NCI-H2107 treated with DMSO at 0.1 percent for 48 hours (cell line): ENCODE data around the gene IRF9.
A peak's percentile ranks its signal among the peaks of the same experiment; 100 is the strongest.

Experiments used
- DNase-seq: peaks from one replicate; lab custom pipeline; 2025; ENCODE audit not compliant: unreplicated experiment; lab: John Stamatoyannopoulos, UW

IRF9 gene

GRCh38 chr14:24176599-24176998 lies 15.5 kb downstream of the IRF9 start:
- DNase-seq, result no peak

GRCh38 chr14:24177041-24177825 lies 16.2 kb downstream of the IRF9 start:
- DNase-seq, result no peak

DNA sequence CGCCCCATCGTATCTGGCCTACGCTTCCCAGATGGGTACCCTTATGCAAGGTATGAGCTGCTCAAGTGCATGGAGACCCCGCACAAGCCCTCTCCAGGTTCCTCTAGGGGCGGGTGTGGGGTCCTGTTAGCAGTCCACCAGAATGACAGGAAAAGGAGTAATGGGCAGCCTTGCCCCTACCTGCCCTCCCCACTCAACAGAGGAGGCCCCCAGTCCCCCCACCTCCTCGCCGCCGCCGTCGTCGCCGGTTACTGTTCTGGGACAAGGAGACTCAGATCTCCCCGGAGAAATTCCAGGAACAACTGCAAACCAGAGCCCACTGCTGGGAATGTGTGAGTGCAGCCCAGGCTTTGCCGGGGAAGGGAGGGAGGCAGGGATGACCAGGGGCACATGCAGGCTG lies 16.8 kb downstream of the IRF9 start:
- DNase-seq, result no peak

DNA sequence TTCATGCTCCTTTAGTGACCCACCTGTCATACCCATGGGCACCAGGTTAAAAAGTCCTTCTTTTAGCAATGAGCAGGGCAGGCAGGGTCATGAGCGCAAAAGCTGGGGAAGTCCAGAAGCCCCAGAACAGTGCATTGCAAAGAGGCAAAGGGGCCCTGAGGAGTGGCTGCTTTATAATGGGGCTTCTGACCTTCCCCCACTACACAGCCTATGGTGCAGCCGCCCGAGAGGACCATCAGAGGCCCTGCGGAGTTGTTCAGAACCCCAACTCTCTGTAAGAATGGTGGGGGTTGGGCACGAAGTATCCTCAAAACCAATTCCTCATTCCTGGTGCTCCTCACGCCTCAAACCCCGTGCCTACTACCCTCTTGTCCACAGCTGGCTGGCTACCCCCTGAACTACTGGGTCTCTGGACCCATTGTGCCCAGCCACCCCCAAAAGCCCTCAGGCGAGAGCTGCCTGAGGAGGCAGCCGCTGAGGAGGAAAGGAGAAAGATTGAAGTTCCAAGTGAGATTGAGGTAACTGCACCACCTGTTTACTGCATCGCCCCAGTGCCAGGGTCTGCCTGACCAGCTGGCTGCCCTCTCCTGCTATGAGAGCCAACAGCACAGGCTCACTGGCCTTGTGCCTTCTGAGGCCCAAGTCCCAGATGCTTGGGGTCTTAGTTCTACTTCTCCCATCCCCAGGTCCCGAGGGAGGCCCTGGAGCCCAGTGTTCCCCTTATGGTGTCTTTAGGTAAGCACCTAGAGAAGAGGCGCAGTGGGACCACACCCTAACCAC lies 17.5 kb downstream of the IRF9 start:
- no peak for DNase-seq

DNA sequence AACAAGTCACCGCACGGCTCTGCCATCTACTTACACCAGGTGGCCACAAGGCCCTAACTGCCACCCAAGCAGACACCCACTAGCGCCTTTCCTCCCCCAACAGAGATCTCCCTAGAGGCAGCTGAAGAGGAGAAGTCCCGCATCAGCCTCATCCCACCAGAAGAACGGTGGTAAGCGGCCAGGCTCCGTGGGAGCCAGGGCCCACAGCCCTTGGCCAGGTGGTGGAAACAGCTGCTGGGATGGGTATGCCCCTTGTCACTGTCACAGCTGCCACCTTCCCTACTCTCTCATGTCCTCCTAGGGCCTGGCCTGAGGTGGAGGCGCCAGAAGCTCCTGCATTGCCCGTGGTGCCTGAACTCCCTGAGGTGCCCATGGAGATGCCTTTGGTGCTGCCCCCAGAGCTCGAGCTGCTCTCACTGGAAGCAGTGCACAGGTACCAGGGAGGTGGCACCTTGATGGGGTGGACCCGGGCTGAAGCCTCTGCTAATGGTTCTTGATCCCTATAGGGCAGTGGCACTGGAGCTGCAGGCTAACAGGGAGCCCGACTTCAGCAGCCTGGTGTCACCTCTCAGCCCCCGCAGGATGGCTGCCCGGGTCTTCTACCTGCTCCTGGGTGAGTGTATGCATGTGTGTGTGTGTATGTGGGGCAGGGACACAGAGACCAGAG lies 18.4 kb downstream of the IRF9 start:
- no peak for DNase-seq

DNA sequence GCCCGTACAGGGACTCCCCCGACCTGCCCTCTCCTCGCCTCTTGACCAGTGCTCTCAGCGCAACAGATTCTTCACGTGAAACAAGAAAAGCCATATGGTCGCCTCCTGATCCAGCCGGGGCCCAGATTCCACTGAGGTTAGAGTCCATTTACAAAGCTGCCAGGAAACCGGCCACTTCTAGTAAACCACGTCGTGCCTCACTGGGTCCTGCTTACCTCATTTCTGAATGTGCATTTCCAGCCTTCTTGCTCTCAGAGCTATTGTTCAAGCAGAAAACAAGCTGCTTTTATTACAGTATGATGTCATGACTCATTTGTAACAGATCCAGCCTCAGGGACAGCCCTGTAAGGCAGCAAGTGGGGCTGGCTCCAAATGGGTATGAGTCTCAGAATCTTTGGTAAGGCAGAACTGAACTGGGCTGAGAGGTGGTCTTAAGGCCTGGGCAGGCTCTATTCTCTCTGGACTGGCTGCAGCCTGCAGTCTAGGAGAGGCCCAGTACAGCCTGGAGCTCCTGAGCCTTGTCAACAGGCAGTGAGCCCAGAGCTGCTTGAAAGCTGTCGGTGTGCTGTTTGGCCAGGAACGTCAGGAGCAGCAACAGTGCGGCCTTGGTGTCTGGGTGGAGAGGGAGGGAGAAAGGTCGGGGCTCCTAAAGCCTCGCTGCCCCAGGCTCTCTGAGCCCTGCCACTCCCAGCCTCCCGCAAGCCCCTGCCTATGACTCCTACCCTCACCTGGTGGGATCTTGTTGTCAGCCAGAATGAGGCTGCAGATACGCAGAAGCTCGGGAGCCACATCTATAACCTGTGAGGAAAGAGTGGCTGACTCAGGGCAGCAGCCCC lies 19.1 kb downstream of the IRF9 start:
- DNase-seq, result peak; percentile 80

- no peak for DNase-seq
Observed at GRCh38 chr14:24181371-24182077, 20.5 kb downstream of the IRF9 start.

DNA sequence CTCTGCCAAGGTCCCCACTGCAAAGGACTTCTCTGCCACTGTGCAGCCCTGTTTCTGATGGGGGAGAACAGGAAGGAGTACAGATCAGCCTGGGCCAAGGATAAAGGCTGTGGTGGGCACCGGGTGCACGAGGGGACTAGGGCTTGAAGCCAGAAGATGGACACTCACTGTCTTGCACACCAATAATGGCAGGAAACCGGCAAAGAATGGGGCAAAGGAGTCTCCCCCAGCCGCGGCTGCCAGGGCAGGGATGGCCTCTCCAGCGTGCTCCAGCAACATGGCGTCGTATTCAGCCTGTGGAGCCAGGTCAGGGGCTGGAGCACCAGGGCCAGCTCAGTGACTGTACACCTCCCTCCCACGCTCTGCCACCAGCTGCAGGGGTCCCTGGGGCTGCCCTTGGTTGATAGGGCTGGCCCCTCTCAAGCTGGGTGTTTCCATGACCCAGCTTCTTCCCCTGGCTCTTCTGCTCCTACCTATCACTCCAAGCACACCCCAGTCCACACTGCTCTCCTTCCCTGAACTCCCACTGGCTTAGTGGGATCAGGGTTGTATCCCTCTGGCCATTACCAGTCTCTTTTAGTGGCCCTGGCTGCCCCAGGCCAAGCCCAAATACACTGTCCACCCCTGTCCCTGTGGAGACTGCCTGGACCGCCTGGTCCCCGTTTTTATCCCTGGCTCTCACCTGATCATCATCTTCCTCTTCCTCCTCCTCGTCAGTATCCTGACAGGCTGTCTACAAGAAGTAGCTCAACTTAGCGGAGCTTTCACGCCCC lies 21.2 kb downstream of the IRF9 start:
- no peak for DNase-seq

DNA sequence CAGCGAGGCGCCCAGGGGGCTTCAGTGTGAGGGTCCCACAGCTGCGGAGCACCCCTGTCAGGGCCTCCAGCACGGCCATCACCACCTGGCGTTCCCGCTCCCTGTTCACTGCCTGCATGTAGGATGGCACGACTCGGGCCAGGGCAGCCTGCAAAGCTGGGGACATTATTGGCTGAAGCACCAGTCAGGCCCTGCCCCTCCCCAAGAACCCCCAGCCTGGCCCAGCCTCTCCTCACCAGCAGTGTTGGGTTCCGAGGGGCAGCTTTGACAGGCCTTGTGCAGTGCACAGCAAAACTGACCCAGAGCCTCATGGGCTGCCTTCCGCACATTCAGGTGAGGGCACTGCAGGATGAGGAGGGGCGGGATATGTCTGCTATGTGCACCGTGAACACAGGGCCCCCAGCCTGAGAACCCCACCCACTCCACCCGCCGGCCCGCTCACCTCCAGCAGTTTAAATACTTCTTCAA lies 22.0 kb downstream of the IRF9 start:
- DNase-seq, result no peak

DNA sequence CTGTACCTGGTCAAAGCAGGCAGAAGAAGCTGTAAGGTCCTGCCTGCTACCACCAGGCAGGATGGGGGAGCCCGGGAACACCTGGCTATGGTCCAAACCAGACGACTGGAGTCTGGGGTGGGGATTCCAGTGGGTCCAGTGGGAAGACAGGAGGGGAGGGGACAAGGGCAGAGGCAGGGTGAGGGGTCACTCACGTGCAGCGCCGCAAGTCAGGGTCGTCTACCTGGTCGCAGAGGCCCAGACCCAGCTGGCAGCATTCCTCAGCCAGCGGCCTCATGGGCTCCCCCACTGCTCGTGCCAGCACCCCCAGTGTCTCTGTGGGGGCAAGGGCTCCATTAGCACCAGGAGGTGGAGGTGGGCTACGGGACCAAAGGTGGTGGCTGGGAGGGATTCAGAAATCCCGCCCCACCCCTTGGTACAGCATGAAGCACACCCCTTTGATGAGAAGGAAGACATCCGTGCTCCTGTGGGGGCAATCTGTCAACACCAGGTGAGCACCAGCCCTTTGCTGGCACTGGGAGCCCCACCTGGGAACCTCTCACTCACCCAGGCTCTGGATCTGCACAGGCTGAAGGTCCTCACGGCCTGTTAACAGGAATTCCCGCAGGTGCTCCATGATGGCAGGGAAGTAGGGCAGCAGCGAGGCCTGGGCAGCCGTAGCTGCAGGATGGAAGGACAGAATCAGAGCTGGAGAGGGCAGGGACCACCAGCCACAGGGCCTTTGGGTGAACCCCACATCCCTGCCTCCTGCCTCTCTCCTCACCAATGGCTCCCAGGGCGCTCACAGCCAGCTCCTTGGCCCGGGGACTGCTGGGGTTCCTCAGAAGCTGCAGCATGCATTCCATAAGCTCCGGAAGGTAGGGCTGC lies 23.3 kb downstream of the IRF9 start:
- DNase-seq, result no peak

DNA sequence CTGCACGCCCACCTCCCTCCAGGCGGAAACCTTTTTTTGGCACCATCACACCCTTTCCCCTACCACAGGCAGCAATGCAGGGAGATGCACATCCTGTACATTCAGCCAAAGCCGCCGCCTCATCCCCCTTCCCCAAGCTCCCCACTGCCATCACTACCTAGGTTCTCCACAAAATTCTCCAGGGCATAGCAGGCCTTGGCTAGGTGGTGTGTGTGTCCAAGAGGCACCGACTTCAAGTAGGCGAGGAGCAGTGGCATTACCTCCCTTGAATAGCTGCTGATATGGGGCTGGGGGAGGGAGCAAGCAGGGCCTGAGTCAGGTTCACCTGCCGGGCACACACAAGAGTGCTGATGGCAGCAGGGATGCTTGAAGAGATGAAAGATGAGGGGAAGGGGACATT lies 24.0 kb downstream of the IRF9 start:
- DNase-seq, result no peak

GRCh38 chr14:24185741-24186140 lies 24.7 kb downstream of the IRF9 start:
- no peak for DNase-seq

DNA sequence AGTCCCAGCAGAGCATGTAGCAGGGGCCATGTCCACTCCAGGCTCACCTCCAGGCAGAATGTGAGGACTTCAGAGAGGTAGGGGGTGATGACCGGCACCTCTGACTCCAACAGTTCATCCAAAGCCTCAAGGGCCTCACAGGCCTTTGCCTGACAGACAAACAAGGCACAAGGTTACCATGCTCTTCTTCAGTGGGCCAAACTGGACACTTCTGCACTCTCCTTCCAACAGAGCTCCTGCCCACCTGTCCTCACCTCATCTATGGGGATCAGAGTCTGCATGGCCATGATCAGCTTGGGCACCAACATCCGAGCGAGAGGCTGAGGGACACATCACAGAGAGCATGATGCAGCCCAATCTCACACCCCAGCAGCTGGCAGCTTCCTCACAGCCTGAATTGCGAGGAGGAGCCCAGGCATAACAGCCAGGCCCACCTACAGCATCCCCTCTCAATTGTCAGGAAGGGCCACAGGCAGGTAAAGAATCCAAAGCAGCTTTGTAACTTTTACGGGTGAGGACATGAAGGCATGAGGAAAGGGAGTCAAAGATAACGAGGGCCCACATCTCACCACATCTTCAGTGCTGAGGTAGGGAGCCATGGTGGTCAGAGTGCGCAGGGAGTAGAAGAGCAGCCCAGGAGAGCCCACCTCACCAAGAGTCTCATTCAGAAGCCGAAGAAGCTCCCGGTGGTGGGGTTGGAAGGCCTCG lies 25.9 kb downstream of the IRF9 start:
- DNase-seq, result no peak

- no peak for DNase-seq
Observed at GRCh38 chr14:24187539-24187915, 26.5 kb downstream of the IRF9 start.

- DNase-seq, result peak; percentile 98
Observed at GRCh38 chr14:24188251-24189058, 27.4 kb downstream of the IRF9 start, which contains the start of gene IPO4. Gene IPO4, minus strand, starts transcription at chr14:24188816. Its CDS starts 29 bp downstream, at chr14:24188787.

GRCh38 chr14:24189059-24189375 lies 28.0 kb downstream of the IRF9 start:
- no peak for DNase-seq

DNA sequence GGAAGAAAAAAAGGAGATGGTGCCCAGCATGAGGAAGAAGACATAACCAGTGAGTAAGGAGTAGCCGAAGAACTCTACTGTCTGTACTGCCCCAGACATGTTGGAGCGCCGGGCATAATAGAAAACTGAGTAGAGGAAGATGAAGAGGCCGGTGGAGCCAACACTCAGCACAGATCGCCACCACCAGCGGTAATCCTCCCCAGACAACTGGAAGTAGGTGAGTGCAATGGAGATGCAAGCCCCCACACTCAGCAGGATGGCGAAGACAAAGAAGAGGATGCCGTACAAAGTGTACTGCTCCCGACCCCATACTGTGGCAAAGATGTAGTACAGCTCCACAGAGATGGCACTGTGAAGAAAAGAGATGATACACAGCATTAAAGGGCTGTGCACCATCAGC lies 28.4 kb downstream of the IRF9 start:
- no peak for DNase-seq
